HepG2 (cell line): Measurements from ENCODE around the gene LDLRAP1. TPM values are rescaled to one million over a fixed set of nuclear protein-coding genes. Genes with fewer than 3 reads are reported as not detected.
A peak's percentile ranks its signal among the peaks of the same experiment; 100 is the strongest.

Source experiments
- CAMTA2 ChIP-seq: sonication (generic); formaldehyde crosslinking; IDR thresholded peaks from 2 replicates; pipeline ENCODE4 v1.4.0; 2020; ENCODE audit warnings: mild to moderate bottlenecking, missing genetic modification reagents, borderline replicate concordance
- CBX1 ChIP-seq: IDR thresholded peaks from one replicate; pipeline ENCODE4 v1.6.1; 2016; ENCODE audit warnings: antibody characterized with exemption, low read depth
- GLI4 ChIP-seq: sonication (generic); formaldehyde crosslinking; IDR thresholded peaks from 2 replicates; pipeline ENCODE4 v1.5.1; 2020; ENCODE audit warnings: missing genetic modification reagents, mild to moderate bottlenecking, moderate library complexity, borderline replicate concordance
- HMG20B ChIP-seq: conservative IDR thresholded peaks from 2 replicates; pipeline ENCODE4 v1.6.1; 2016; ENCODE audit warnings: missing genetic modification reagents, missing compliant biosample characterization
- SOX6 ChIP-seq, 2 experiments: fragments of 450-650 bp in 1 of 2; sonication (generic) in 1 of 2; formaldehyde crosslinking in 1 of 2; IDR thresholded peaks; 2 replicates each; pipeline versions ENCODE4 v1.4.0 to v1.6.1; 2017 to 2020; ENCODE audit warnings: antibody characterized with exemption in 1 of 2, mild to moderate bottlenecking in 1 of 2, missing genetic modification reagents in 1 of 2
- ZKSCAN1 ChIP-seq: fragments of 150-350 bp; IDR thresholded peaks from 2 replicates; pipeline ENCODE4 v1.6.1; 2014; ENCODE audit warnings: low read length
- ZNF138 ChIP-seq: sonication (generic); formaldehyde crosslinking; IDR thresholded peaks from 2 replicates; pipeline ENCODE4 v1.5.0; 2020; ENCODE audit warnings: mild to moderate bottlenecking, low read depth, missing genetic modification reagents
- ZNF496 ChIP-seq: sonication (generic); formaldehyde crosslinking; IDR thresholded peaks from 2 replicates; pipeline ENCODE4 v1.8.1; 2023; ENCODE audit warnings: mild to moderate bottlenecking, moderate library complexity, missing genetic modification reagents; ENCODE audit not compliant: insufficient replicate concordance
- ZNF567 ChIP-seq: sonication (generic); formaldehyde crosslinking; IDR thresholded peaks from 2 replicates; pipeline ENCODE4 v1.8.1; 2023; ENCODE audit warnings: mild to moderate bottlenecking, missing genetic modification reagents, borderline replicate concordance
- ZNF7 ChIP-seq: IDR thresholded peaks from 2 replicates; pipeline ENCODE4 v1.6.1; 2016; ENCODE audit warnings: missing biosample characterization, missing genetic modification reagents
- ZNF777 ChIP-seq: sonication (generic); formaldehyde crosslinking; IDR thresholded peaks from 2 replicates; pipeline ENCODE4 v1.4.0; 2020; ENCODE audit warnings: missing genetic modification reagents
- ZNF788 ChIP-seq: sonication (generic); formaldehyde crosslinking; IDR thresholded peaks from 2 replicates; pipeline ENCODE4 v1.5.0; 2020; ENCODE audit warnings: mild to moderate bottlenecking, missing genetic modification reagents, borderline replicate concordance
- polyA plus RNA-seq, 8 experiments: library from polyadenylated mRNA; depleted of rRNA in 3 of 8; stranded (reverse) in 7 of 8; unstranded in 1 of 8; fragments of >200 nt; fragmentation: Illumina TruSeq in 4 of 8; extraction: Trizol in 4 of 8; gene quantifications; 2 replicates each; pipeline versions ENCODE4 v1.2.1 to v1.2.3, GENCODE V29; 2011 to 2016; ENCODE audit warnings: low read depth in 4 of 8, missing spikeins in 1 of 8, mixed read lengths in 1 of 8; ENCODE audit not compliant: insufficient read depth in 1 of 8
- total RNA-seq, 5 experiments: library from RNA; depleted of rRNA; stranded (reverse); fragments of >200 nt; fragmentation: Illumina TruSeq; extraction: Trizol; gene quantifications; 2 replicates each; pipeline ENCODE4 v1.2.3, GENCODE V29; 2016; ENCODE audit warnings: low read depth in 1 of 5
- TF ChIP-seq, protein P1 (sequence below): sonication (generic); formaldehyde crosslinking; IDR thresholded peaks from 2 replicates; pipeline ENCODE4 v1.5.1; 2020; ENCODE audit warnings: mild to moderate bottlenecking, missing genetic modification reagents, borderline replicate concordance
- TF ChIP-seq, protein P2 (sequence below): sonication (generic); formaldehyde crosslinking; IDR thresholded peaks from 2 replicates; pipeline ENCODE4 v1.5.0; 2020; ENCODE audit warnings: missing genetic modification reagents
- TF ChIP-seq, protein P3 (sequence below): sonication (generic); formaldehyde crosslinking; IDR thresholded peaks from 2 replicates; pipeline ENCODE4 v1.4.0; 2020; ENCODE audit warnings: missing genetic modification reagents, mild to moderate bottlenecking, borderline replicate concordance
- TF ChIP-seq, protein P4 (sequence below): sonication (generic); formaldehyde crosslinking; IDR thresholded peaks from 2 replicates; pipeline ENCODE4 v1.4.0; 2020; ENCODE audit warnings: mild to moderate bottlenecking, low read depth, missing genetic modification reagents

The LDLRAP1 gene
- total and polyA plus RNA-seq, 2 of the 13 experiments (the other 11 are each of a cell fraction or from before 2014, with no cell fraction given): 7.2 to 12.1 TPM

DNA sequence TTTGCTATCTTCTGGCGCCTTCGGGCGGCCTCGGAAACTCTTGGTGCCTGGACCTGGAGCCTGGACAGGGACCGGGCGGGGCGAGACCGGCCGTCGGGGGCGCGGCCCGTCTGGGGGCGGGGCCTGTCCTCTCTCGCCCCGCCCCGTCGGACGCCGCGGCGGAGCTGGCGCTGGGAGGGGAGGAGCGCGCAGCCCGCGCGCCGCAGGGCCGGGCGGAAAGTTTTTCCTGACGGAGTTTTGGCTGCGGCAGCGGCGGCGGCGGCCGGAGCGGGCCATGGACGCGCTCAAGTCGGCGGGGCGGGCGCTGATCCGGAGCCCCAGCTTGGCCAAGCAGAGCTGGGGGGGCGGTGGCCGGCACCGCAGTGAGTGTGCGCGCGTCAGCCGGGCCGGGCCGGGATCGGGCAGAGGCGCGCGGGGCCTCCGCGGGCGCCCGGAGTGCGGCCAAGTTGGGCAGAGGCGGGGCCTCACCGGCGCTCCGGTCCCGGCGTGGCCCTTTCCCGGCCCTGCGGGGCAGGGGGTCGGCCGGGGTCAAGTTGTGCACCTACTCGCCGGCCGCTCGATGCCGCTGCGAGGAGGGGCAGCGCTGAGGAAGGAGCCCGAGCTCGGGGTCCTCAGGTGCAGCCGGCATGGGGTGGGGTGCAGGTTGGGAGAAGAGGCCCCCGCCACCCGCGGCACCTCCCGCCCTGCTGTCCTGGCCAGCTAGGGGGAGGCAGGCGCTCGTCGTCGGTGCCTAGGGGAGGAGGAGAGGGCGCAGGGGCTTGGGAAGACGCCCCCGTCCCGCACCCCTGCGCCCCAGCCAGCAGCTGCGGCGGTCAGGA is at the start of gene LDLRAP1 (continued):
- TF ChIP-seq, protein P1, sequence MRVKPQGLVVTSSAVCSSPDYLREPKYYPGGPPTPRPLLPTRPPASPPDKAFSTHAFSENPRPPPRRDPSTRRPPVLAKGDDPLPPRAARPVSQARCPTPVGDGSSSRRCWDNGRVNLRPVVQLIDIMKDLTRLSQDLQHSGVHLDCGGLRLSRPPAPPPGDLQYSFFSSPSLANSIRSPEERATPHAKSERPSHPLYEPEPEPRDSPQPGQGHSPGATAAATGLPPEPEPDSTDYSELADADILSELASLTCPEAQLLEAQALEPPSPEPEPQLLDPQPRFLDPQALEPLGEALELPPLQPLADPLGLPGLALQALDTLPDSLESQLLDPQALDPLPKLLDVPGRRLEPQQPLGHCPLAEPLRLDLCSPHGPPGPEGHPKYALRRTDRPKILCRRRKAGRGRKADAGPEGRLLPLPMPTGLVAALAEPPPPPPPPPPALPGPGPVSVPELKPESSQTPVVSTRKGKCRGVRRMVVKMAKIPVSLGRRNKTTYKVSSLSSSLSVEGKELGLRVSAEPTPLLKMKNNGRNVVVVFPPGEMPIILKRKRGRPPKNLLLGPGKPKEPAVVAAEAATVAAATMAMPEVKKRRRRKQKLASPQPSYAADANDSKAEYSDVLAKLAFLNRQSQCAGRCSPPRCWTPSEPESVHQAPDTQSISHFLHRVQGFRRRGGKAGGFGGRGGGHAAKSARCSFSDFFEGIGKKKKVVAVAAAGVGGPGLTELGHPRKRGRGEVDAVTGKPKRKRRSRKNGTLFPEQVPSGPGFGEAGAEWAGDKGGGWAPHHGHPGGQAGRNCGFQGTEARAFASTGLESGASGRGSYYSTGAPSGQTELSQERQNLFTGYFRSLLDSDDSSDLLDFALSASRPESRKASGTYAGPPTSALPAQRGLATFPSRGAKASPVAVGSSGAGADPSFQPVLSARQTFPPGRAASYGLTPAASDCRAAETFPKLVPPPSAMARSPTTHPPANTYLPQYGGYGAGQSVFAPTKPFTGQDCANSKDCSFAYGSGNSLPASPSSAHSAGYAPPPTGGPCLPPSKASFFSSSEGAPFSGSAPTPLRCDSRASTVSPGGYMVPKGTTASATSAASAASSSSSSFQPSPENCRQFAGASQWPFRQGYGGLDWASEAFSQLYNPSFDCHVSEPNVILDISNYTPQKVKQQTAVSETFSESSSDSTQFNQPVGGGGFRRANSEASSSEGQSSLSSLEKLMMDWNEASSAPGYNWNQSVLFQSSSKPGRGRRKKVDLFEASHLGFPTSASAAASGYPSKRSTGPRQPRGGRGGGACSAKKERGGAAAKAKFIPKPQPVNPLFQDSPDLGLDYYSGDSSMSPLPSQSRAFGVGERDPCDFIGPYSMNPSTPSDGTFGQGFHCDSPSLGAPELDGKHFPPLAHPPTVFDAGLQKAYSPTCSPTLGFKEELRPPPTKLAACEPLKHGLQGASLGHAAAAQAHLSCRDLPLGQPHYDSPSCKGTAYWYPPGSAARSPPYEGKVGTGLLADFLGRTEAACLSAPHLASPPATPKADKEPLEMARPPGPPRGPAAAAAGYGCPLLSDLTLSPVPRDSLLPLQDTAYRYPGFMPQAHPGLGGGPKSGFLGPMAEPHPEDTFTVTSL: no peak
- TF ChIP-seq ZNF138 (no peak), ZNF496 (CRISPR knock-in tag) (no peak), CAMTA2 (CRISPR knock-in tag) (no peak), ZNF567 (CRISPR knock-in tag) (no peak), ZKSCAN1 (no peak), HMG20B (no peak), ZNF788 (no peak), ZNF777 (CRISPR knock-in tag) (peak; percentile 66; the same call in 1 of the 2 replicates), GLI4 (no peak), CBX1 (no peak), SOX6 (IDR thresholded peaks at IDR 0.05) (no peak), SOX6 (CRISPR knock-in tag; IDR thresholded peaks at IDR 0.05) (no peak), ZNF7 (no peak)
- TF ChIP-seq, protein P2, sequence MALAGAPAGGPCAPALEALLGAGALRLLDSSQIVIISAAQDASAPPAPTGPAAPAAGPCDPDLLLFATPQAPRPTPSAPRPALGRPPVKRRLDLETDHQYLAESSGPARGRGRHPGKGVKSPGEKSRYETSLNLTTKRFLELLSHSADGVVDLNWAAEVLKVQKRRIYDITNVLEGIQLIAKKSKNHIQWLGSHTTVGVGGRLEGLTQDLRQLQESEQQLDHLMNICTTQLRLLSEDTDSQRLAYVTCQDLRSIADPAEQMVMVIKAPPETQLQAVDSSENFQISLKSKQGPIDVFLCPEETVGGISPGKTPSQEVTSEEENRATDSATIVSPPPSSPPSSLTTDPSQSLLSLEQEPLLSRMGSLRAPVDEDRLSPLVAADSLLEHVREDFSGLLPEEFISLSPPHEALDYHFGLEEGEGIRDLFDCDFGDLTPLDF (CRISPR knock-in tag): no peak
- TF ChIP-seq, protein P3, sequence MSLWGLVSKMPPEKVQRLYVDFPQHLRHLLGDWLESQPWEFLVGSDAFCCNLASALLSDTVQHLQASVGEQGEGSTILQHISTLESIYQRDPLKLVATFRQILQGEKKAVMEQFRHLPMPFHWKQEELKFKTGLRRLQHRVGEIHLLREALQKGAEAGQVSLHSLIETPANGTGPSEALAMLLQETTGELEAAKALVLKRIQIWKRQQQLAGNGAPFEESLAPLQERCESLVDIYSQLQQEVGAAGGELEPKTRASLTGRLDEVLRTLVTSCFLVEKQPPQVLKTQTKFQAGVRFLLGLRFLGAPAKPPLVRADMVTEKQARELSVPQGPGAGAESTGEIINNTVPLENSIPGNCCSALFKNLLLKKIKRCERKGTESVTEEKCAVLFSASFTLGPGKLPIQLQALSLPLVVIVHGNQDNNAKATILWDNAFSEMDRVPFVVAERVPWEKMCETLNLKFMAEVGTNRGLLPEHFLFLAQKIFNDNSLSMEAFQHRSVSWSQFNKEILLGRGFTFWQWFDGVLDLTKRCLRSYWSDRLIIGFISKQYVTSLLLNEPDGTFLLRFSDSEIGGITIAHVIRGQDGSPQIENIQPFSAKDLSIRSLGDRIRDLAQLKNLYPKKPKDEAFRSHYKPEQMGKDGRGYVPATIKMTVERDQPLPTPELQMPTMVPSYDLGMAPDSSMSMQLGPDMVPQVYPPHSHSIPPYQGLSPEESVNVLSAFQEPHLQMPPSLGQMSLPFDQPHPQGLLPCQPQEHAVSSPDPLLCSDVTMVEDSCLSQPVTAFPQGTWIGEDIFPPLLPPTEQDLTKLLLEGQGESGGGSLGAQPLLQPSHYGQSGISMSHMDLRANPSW: no peak
- TF ChIP-seq, protein P4, sequence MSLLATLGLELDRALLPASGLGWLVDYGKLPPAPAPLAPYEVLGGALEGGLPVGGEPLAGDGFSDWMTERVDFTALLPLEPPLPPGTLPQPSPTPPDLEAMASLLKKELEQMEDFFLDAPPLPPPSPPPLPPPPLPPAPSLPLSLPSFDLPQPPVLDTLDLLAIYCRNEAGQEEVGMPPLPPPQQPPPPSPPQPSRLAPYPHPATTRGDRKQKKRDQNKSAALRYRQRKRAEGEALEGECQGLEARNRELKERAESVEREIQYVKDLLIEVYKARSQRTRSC (CRISPR knock-in tag): no peak
